Central memory CD8-positive, alpha-beta T cell (primary cell): Measurements from ENCODE around the gene RIC3.

Source experiments
- ATAC-seq: fragments of 150-1000 bp; cut with Tn5 transposase; replicated peaks from 2 replicates; pipeline ENCODE4 v1.10.0; 2022; ENCODE audit warnings: mild to moderate bottlenecking, moderate FRiP score, moderate number of reproducible peaks; ENCODE audit not compliant: poor library complexity, severe bottlenecking; ENCODE audit errors: extremely low read depth
- DNase-seq, 2 donors: peaks; one replicate each; pipeline ENCODE4 v3.0.0; 2021; ENCODE audit warnings: low spot score in 2 of 2
- H3K27ac Mint-ChIP-seq: one replicate; pipeline ENCODE4 v1.8.0; 2022; ENCODE audit warnings: low read depth, mild to moderate bottlenecking, moderate library complexity, mixed read lengths
- H3K27me3 Mint-ChIP-seq: one replicate; pipeline ENCODE4 v1.8.0; 2022; ENCODE audit warnings: mixed read lengths
- H3K36me3 Mint-ChIP-seq: one replicate; pipeline ENCODE4 v1.8.0; 2022; ENCODE audit warnings: mild to moderate bottlenecking, moderate library complexity, mixed read lengths; ENCODE audit not compliant: insufficient read depth
- H3K4me1 Mint-ChIP-seq: one replicate; pipeline ENCODE4 v1.8.0; 2022; ENCODE audit warnings: mixed read lengths
- H3K4me3 Mint-ChIP-seq: one replicate; pipeline ENCODE4 v1.8.0; 2022; ENCODE audit warnings: mild to moderate bottlenecking, moderate library complexity, mixed read lengths
- H3K9me3 Mint-ChIP-seq: one replicate; pipeline ENCODE4 v1.8.0; 2022; ENCODE audit warnings: mixed read lengths

Gene RIC3

DNA sequence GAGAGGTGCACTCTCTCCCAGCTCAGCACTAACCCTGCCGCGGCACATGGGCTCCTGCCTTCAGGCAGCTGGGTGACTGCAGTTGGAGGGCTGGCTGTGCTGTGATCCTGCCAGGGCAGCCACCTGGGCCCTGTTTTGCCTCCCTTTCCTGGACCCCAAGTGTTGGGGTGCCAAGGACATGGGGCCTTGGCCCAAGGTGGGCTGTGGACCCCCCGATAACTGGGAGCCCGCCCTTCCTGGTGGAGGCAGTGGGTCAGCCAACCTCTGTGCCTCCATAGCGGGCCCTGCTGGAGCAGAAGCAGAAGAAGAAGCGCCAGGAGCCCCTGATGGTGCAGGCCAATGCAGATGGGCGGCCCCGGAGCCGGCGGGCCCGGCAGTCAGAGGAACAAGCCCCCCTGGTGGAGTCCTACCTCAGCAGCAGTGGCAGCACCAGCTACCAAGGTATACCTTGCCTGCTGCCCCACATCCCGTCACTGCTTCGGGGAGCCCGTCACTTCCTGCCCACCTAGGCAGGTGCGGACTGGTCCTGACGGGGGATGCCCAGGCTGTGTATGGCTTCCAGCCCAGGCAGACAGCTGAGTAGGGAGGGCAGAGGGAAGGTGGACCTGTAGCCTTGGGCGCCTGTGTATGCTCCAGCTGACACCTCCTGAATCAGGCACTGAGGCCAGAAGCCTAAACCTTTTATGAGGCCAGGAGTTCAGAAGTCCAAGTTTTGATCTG lies 78.9 kb downstream of the RIC3 start:
- no peak overlapping the region for H3K27ac Mint-ChIP-seq
- no peaks in the 10 kb centered on the region for H3K9me3 Mint-ChIP-seq
- peaks cover 23% of the 10 kb centered on the region for H3K27me3 Mint-ChIP-seq
- no peak overlapping the region for H3K4me3 Mint-ChIP-seq
- peaks cover 3% of the 10 kb centered on the region for H3K4me1 Mint-ChIP-seq
- H3K36me3 Mint-ChIP-seq = no peaks in the 10 kb centered on the region
- DNase-seq (no peak), ATAC-seq (no peak)

DNA sequence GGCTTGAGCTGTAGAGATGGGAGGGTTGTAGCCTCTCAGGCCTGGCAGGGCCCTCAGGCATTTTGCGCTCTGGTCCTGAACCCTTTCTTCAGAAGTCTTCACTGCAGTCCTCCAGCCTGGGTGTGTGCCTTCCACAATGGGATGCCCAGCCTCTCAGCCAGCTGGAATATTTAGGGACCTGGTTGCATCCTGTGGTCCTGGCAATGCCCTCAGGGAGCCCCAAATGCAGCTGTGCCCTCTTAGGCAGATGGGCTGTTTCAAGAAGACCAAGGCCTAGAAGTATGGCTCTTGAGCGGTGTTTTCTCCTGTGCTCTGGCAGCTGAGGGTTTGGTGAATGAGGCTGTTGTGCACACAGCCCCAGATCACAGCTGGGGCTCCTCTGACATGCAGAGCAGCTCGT lies 81.1 kb downstream of the RIC3 start:
- DNase-seq = no peak
- H3K4me3 Mint-ChIP-seq = no peak overlapping the region

GRCh38 chr11:8087185-8087584 lies 81.6 kb downstream of the RIC3 start:
- ATAC-seq = no peak
- Mint-ChIP-seq H3K9me3 (no peaks in the 10 kb centered on the region), H3K36me3 (no peaks in the 10 kb centered on the region), H3K27me3 (peaks cover 51% of the 10 kb centered on the region), H3K4me3 (no peak overlapping the region), H3K4me1 (peaks cover 3% of the 10 kb centered on the region), H3K27ac (no peak overlapping the region)
- DNase-seq = no peak

More for the DNA sequence above, 81.1 kb downstream of the RIC3 start:
- no peak for ATAC-seq
- Mint-ChIP-seq H3K27ac (no peak overlapping the region), H3K4me1 (peaks cover 3% of the 10 kb centered on the region), H3K27me3 (peaks cover 45% of the 10 kb centered on the region), H3K36me3 (no peaks in the 10 kb centered on the region), H3K9me3 (no peaks in the 10 kb centered on the region)

DNA sequence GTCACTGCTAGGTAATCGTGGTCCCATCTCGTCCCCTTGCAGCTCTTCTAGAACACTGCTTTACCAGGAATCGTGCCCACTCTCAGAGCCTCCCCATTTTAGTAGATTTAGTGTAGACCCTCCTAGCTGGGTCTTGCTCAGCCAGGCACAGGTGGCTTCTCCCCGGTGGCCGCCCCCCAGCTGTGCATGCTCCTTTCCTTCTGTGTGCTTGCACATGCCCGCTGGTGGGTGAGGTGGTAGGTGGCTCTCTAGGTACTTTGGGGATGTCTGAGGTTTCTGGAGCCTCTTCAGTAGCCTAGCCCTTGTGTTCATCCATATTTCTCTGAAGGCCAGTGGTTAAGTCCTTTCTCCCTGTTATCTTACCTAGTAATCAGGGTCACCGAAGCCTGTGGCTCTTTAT lies 82.3 kb downstream of the RIC3 start:
- no peaks in the 10 kb centered on the region for H3K9me3 Mint-ChIP-seq
- ATAC-seq (no peak), DNase-seq (no peak)
- H3K4me3 Mint-ChIP-seq = no peak overlapping the region
- peaks cover 3% of the 10 kb centered on the region for H3K4me1 Mint-ChIP-seq
- peaks cover 56% of the 10 kb centered on the region for H3K27me3 Mint-ChIP-seq
- no peak overlapping the region for H3K27ac Mint-ChIP-seq
- H3K36me3 Mint-ChIP-seq = no peaks in the 10 kb centered on the region

- Mint-ChIP-seq H3K36me3 (no peaks in the 10 kb centered on the region), H3K9me3 (no peaks in the 10 kb centered on the region), H3K4me1 (peaks cover 3% of the 10 kb centered on the region), H3K4me3 (no peak overlapping the region), H3K27me3 (peaks cover 56% of the 10 kb centered on the region), H3K27ac (no peak overlapping the region)
- DNase-seq (no peak), ATAC-seq (no peak)
Observed at GRCh38 chr11:8086001-8086479, 82.8 kb downstream of the RIC3 start.

DNA sequence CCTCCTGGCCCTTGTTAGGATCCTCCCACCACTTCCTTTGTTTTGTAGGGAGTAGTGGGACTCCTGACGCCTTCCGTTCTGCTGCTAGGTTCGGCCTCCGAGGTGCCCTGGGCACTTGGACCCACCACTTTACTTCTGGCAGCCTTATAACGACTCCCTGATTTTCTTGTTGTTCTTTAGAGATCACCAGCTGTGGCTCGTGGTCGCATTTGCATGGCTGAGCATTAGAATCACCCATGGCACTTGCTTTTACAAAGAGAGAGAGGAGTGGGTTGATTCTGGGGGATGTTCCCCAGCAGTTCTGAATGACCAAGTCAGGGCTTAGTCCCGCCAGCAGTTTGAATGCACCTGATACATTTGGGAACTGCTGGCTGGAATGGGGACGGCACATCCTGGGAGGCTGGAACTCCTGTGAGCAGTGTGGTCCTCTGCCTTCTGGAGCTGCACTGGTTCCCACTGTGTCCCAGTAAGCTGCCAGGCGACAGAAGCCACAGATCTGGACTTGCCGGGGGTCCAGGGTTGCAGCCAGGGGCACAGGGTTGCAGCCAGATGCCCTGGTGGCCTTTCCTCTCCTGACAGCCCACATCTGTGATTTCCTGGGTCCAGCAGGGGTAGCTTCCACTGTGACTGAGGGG lies 83.7 kb downstream of the RIC3 start:
- DNase-seq (no peak), ATAC-seq (no peak)
- Mint-ChIP-seq H3K9me3 (no peaks in the 10 kb centered on the region), H3K36me3 (no peaks in the 10 kb centered on the region), H3K4me1 (peaks cover 3% of the 10 kb centered on the region), H3K4me3 (no peak overlapping the region), H3K27ac (no peak overlapping the region), H3K27me3 (peaks cover 64% of the 10 kb centered on the region)

DNA sequence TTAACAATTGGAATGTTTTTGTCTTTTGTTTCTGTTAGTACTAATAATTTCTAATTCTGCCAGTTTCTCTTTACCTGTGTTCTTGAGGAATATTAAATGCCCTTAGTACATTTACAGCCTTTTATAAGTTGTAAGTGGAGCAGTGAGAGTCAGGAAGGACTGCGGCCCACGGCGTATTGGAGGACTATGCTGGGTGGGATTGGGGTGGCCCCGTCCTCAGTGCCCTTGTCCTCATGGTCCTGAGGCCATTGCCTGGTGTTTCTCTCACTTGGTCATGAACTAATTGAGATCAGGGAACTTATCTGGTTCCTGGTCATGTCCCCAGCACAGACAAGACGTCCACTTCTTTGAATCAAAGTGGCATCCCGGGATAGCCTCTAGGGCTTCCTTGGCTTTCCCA lies 84.5 kb downstream of the RIC3 start:
- no peaks in the 10 kb centered on the region for H3K9me3 Mint-ChIP-seq
- no peak for DNase-seq
- no peaks in the 10 kb centered on the region for H3K36me3 Mint-ChIP-seq
- H3K27me3 Mint-ChIP-seq = peaks cover 71% of the 10 kb centered on the region
- peaks cover 3% of the 10 kb centered on the region for H3K4me1 Mint-ChIP-seq
- no peak overlapping the region for H3K27ac Mint-ChIP-seq
- no peak overlapping the region for H3K4me3 Mint-ChIP-seq
- no peak for ATAC-seq

GRCh38 chr11:8083871-8084281 lies 84.9 kb downstream of the RIC3 start:
- H3K36me3 Mint-ChIP-seq = no peaks in the 10 kb centered on the region
- no peak overlapping the region for H3K27ac Mint-ChIP-seq
- H3K9me3 Mint-ChIP-seq = no peaks in the 10 kb centered on the region
- peaks cover 76% of the 10 kb centered on the region for H3K27me3 Mint-ChIP-seq
- ATAC-seq (no peak), DNase-seq (no peak)
- H3K4me1 Mint-ChIP-seq = peaks cover 3% of the 10 kb centered on the region
- no peak overlapping the region for H3K4me3 Mint-ChIP-seq

- Mint-ChIP-seq H3K36me3 (no peaks in the 10 kb centered on the region), H3K4me3 (no peak overlapping the region), H3K4me1 (peaks cover 3% of the 10 kb centered on the region), H3K27me3 (peaks cover 81% of the 10 kb centered on the region), H3K27ac (no peak overlapping the region), H3K9me3 (no peaks in the 10 kb centered on the region)
- DNase-seq (no peak), ATAC-seq (no peak)
Observed at GRCh38 chr11:8083088-8083395, 85.8 kb downstream of the RIC3 start.

DNA sequence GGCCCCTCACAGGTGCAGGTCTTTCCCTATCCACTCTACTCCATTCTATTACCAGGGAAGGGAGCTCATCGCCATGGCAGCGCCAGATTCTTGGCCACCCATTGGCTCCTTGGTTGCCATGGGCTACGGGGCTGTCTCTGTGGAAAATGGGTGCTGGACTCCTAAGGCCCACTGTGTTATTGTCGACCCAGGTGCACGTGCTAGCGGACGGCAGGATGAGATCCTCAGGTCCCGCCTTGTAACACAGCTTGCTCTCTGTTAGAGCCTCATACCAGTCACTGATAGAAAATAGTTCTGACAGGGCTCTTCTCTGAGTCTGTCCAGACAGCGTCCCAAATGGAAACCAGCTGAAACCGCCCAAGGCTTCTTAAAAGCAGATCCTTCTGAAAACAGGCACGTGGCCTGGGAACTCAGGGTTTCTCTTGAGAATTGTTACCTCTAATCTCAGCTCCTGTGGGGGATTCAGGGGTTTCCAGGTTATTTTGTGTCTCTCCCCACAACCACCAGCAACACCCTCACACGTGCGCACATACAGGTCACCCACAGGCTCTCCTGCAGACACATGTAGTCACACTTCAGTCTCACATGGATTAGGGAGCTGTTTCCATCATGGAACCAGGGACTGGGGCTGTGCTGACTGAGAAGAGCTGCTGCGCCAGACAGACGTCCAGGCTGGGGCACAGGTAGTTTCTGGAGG lies 86.3 kb downstream of the RIC3 start:
- no peak for DNase-seq
- H3K4me1 Mint-ChIP-seq = peaks cover 3% of the 10 kb centered on the region
- peaks cover 81% of the 10 kb centered on the region for H3K27me3 Mint-ChIP-seq
- no peaks in the 10 kb centered on the region for H3K36me3 Mint-ChIP-seq
- no peak overlapping the region for H3K27ac Mint-ChIP-seq
- no peak overlapping the region for H3K4me3 Mint-ChIP-seq
- no peak for ATAC-seq
- no peaks in the 10 kb centered on the region for H3K9me3 Mint-ChIP-seq

GRCh38 chr11:8081591-8082250 lies 87.1 kb downstream of the RIC3 start:
- Mint-ChIP-seq H3K4me3 (peak overlapping the region; percentile 43), H3K4me1 (peaks cover 3% of the 10 kb centered on the region), H3K9me3 (no peaks in the 10 kb centered on the region), H3K27ac (no peak overlapping the region), H3K36me3 (no peaks in the 10 kb centered on the region), H3K27me3 (peaks cover 75% of the 10 kb centered on the region)
- DNase-seq (no peak), ATAC-seq (no peak)

- H3K36me3 Mint-ChIP-seq = no peaks in the 10 kb centered on the region
Observed at GRCh38 chr11:8080674-8081590, 87.9 kb downstream of the RIC3 start, which contains the start of gene TUB. TUB (plus strand) TSS chr11:8081211; CDS start chr11:8081511, 300 bp downstream.

More at GRCh38 chr11:8080674-8081590, 87.9 kb downstream of the RIC3 start, which contains the start of gene TUB:
- Mint-ChIP-seq H3K9me3 (no peaks in the 10 kb centered on the region), H3K27me3 (peaks cover 68% of the 10 kb centered on the region), H3K27ac (no peak within 1 kb of the TSS), H3K4me1 (peaks cover 3% of the 10 kb centered on the region), H3K4me3 (peak within 1 kb of the TSS; percentile 60)
- no peak for DNase-seq
- ATAC-seq = no peak
